Ureter (tissue), 1 donor: ENCODE results near the gene EIPR1. TPM values are rescaled to one million over a fixed set of nuclear protein-coding genes. Genes with fewer than 3 reads are reported as not detected.
A peak's percentile ranks its signal among the peaks of the same experiment; 100 is the strongest.

ENCODE experiments used
- DNase-seq: peaks from one replicate; pipeline ENCODE4 v3.0.0-alpha.2; 2020; ENCODE audit warnings: low spot score
- total RNA-seq: library from RNA; stranded (reverse); gene quantifications from one replicate; pipeline ENCODE4 v1.2.4, GENCODE V29; 2023
- donor health status: DM: yes; HTN: yes; CAD: no.

Gene EIPR1
- total RNA-seq, 1 donor from 2014 or later = 38.1 TPM

DNA sequence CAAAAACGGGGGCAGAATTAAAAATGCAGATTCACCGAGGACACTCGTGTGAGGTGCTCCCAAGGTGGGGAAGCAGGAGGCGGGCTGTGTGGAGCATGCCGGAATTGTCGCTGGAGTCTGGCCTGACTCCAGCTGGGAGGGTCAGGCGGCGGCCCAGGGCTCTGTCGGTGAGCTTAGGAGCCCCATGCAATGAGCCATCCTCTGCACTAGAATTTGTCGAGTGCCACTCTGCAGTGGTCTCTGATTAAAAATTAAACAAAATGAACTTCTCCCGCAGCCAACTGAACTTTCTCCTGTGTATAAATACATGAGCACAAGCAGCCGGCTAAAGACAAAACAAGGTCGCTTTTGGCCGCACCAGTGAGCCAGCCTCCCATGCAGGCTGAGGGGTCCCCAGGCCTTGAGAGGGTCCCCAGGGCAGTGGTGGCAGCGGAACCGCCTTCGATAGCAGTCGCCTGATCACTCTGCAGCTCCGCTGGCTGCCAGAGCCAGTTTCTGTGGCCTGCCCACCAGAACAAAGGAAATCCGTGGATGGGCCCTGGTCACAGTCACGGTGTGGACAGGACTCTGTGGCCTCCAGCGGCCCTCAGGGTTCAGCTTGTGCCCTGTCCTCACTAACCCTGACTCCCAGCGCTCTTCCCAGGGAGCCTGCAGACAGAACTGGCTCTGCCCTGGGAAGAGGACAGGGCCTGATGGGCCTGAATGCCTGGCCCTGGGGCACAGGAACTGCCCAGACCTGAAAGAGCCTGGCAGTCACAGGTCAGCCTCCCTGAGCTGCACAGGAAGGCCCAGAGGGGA lies 201.3 kb downstream of the EIPR1 start:
- DNase-seq = no peak

DNA sequence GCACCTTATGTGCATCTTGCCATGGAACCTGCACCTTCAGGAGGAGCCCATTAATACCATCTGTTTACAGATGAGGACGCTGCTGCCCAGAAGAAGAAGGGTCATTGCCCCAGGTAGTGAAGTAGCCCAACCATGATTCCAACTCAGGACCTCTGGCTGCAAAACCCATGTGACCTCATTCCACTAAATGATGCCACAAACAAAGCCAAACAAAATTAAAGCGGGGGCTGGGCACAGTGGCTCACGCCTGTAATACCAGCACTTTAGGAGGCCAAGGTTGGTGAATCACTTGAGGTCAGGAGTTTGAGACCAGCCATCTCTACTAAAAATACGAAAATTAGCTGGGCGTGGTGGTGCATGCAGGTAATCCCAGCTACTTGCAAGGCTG lies 202.1 kb downstream of the EIPR1 start:
- DNase-seq = no peak

DNA sequence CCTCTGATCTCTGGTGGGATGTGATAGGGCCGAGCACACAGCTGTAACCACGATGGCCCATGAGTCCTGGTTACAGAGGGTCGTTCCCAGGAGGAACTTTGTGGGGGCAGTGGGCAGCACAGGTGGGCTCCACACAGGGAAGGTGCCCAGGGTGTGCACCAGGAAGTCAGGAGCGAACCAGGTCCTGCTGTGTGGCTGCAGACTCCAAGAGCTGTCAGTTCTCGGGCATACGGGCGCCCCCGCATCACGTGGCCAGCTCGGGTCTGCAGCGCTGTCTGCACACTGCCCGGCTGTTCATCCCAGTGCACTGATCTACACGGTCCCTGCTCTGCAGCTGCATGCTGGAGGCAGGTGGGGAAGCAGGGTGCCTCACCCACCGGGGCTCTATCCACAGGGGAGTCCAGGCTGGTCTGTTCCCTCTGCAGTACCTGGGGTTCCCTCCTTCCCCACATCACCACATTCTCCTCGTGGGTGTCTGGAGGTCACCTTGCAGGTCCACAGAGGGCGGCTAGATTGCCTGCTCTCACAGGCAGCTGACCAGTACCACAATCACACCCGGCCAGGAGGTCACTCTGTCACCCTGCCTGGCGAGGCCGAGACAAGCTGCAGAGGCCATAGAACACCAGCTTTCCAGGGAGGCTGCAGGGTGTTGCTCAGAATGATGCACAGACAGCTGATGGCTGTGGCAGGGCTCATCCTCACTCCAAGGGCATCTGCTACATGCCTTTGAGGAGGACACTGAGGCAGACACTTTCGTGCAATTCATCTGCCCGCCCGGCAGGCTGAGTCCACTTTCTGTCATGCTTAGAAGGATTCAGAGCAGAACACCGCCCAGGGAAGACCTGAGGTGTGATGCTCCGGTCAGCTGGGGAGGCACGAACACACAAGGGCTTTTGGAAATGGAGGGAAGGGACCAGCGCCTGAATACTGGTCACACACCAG lies 202.7 kb downstream of the EIPR1 start:
- no peak for DNase-seq

DNA sequence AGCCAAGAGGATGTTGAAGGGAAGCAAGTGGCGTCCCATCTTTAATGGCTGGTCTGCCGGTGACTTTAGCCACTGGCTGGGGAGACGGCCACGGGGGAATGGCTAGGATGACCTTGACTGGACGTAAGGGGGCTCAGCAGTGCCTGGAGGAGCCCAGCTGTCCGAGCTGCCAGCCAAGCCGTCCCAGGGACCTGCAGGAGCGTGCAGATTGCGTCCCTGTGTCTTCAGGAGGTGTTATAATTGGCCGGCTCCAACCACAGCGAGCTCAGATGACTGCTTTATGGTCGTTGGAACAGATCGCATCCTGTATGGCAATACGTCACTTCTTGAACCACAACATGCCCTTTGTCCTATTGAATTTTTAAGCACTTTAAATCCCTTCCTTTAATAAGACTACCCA lies 204.6 kb downstream of the EIPR1 start:
- no peak for DNase-seq

DNA sequence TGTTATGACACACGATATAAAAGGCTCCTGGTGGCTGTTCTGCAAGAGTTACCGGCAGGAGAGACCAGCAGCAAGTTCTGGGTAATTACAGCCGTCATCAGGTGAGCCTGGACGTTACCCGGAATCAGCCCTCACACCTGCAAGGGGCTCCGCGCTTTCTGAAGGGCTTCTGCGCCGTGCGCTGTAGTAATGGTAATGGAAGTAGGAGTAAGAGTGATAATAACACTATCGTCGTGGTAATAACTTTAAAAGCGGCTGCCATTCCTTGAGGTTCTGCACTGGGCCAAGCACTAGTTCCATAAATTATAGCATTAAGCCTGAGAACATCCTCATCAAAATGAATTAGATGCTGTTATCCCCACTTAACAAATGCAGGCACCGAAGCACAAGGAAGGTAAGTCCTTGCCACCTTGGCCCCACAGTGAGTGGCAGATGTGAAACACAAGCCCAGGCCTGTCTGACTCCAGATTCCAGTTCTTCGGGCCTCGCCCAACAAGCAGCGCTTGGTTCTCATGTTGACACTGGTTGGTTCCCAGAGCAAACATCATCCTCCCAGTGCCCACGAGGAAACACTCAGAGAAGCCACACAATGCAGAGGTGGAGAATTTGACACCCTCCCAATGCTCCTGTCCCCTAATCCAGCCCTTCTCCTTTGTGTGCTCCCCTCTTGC lies 205.2 kb downstream of the EIPR1 start:
- DNase-seq = peak; percentile 53

DNA sequence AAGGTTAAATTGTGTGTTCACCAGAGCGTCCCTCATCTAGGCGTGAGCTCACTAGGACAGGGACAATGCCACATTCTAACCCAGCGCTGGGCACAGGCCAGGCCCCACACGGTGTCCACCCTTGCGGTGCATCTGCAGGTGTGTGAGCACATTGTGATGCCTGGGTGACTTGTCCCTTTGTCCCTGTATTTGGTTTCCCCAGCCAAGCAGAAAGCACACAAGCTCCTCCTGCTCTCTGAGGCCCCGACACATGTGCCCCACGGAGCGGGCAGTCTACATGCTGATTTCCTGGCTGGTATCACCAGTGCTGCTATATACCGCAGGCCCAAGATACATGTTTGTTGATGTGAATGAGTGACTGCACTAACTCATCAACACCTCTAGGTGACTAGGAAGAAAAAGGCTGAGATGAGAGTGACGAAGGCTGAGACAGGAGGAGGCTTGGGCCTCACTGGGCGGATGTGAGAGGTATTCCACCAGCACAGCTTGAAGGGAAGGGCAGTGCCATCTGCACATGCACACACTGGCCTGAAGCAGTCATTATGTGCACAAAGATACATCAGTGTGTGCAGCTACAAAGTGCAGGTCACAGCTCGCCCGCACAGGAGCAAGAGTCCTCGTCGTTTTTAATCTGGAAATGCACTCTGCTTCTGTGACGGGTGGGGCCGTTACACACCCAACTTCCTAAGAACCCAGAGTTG lies 205.9 kb downstream of the EIPR1 start:
- DNase-seq = no peak

DNA sequence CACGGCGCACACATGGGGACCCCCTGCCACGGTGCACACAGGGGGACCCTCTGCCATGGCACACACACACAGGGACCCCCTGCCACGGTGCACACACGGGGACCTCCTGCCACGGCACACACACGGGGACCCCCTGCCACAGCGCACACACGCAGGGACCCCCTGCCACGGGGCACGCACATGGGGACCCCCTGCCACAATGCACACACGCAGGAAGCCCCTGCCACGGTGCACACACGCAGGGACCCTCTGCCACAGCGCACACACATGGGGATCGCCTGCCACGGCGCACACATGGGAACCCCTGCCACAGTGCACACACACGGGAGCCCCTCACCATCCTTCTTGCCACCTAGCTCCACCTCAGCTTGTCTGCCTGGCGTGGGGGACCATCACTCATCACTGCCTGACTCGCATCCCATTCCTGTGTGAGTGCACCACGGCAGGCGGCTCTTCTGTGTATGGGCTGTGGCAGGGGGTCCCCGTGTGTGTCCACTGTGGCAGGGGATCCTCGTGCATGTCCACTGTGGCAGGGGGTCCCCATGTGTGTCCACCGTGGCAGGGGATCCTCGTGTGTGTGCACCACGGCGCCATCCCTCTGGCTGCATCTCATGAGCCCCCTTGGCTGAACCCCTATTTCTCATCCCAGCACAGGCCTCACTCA lies 206.7 kb downstream of the EIPR1 start:
- DNase-seq = no peak

DNA sequence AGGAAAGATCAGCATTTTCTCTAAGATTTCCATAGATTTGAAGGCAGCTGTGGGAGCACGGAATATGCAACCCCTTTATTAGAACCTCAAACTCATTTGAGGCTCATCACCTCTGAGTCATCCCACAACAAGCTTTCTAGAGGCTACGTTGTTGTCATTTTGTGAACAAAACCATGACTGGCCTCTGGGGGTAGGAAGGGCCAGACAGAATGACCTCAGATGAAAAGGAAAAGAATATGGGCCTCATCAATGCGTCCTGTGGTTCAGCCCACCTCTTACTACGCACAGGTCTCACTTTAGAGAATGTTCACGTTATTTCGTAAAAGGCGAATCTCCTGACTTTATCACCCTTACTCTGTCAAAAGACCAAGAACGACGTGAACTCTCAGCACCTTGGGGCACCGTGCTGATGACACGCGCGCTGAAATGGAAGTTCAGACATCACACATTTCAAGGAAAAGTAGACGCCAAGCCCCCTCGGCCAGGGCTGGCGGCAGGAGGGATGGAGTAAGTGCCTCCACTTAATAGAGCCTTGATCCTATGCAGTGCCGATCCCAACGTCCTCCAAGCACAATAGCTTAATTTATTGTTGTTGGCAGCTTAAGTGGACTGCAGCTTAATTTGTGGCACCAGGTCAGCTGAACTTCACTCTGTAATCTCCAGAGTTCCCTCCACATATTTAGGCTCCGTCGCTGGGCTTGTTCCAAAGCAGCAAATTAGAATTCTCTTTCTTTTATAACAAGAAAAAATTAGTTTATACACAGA lies 208.3 kb downstream of the EIPR1 start:
- no peak for DNase-seq

DNA sequence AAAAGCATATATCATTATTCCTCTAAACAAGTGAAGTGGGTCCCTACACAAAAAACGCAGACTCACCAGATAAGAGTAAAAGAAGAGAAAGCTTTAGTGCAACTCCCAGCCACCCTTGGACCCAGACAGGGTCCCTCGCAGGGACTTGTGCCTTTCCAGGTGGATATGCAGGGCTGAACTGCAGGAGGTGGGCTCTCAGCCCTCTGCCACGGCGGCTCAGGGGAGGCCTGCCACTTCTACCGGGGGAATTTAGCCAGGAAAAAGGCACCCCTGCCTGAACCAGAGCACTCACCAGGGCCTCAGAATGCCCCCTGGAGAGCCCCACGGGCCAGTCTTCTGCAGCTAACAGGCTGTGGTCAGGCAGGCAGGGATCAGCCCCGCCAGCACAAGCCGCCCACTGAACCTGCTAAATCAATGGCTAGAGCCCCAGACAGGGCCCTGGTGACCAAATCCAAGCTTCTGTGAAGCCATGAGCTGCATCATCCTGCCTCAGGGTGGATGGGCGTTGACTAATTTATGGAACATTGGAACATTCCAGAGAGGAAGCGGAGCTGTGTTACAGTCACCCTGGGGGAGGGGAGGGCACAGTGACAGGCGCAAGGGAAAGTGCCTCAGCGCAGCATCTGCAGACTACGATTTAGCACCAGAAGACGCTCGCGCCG lies 209.3 kb downstream of the EIPR1 start:
- no peak for DNase-seq

DNA sequence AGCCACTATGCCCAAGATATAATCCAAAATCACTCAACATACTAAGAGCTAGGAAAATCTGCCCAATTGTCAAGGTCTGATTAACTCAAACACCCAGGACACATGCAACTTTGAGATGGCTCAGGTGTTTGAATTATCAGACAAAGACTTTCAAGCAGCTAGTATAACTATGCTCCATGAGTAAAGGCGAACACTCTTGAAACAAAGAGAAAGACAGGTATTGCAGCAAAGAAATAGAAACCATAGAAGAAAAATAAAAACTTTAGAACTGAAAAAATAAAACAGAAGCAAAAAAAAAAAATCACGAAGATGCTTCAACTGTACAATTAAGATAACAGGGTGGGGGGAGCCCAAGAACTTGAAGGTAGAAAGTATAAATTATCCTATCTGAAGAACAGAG lies 214.2 kb downstream of the EIPR1 start:
- no peak for DNase-seq

DNA sequence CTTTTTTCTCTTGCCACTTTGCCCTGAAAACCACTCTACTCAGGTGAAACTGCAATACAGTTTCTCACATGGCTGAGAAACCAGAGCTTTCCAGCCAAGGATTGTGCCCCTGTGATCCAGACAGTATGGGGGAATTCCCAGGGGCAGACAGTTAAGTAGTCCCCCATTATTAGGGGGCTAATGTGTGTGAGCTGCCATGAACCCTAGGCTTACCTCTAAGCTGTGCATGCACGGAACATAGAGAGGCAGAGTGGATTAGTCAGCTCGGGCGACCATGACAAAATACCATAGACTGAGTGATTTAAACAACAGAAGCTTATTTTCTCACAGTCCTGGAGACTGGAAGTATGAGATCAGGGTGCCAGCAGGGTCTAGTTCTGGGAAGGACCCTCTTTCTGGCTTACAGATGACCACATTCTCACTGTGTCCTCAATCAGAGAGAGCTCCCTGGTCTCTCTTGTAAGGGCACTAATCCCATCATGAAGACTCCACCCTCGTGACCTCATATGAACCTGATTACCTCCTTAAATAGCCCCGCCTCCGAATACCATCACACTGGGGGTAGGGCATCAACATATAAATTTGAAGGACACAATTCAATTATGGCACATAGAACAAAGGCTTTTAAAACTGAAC lies 215.1 kb downstream of the EIPR1 start:
- no peak for DNase-seq

DNA sequence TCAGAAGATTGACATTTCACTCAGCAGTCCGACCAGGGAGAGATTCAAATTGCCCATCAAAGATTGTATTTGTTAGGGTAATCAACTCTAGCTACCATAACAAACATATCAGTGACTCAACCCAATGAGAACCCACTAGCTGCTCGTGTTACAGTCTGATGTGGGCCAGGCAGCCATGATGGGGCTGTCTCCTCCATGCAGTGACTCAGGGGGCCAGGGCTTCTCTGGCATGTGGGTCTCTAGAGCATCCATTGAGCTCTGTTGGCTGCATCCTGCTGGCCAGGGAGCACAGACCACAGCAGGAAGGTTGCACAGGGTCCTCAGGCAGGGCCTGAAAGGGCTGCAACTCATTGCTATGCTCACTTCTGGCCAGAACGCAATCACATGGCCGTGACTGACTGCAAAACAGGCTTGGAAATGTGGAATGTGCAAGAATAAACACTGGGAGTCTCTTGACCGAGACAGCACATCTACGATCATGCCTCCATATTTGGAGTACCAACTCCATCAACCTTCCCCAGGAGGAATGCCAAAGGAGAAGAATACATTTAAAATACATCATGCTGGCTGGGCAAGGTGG lies 216.8 kb downstream of the EIPR1 start:
- DNase-seq = no peak

DNA sequence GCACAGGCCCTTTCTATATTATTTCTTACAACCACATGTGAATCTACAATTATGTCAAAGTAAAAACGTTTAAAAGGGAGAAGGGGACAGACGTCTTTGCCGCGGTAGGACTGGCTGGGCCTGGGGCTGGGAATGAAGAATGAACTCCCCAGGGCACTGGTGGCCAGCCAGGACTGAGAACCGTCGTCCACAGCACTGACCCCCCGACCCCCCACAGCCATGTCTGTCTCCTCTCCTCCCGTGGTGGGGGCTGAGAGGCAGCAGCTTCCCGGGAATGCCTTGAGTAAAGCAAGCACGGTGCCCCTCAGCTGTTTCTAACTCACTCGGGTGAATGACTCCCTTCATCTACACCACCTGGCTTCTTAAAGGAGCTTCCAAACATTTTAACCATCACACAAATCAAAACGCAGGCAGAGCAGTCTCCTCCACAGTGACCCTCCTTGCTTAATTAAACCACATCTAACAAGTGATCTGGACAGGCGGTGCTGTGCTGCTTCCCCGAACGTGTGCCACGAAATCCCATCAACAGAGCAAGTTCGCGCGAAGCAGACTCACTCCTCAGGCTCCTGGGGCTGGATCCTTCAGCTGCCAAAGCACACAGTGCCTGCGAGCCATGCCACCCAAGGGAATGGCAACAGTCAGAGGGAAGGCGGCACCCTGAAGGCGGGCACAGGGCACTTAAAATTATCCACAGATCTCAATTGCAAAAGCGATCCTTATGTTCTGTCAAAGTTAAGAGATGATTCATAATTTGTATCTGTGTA lies 217.7 kb downstream of the EIPR1 start:
- DNase-seq = no peak

DNA sequence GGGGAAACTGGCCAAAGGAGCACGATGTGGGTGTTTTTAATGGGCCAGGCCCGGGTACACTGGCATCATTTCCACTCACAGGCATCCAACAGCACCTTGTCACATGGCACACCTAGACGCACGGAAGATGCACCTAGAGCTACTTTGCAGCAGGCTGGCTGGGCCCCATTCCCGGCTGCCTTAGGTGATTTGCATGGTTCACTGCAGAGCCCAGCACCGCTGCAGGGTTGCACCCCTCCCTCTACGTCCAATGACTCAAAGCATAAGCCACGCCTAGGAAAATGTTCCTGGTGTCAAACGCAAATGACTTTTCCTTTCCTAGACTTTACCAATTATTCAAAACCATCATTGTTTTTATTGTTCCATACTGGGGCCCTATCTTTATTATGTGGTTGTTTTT lies 222.9 kb downstream of the EIPR1 start:
- DNase-seq = no peak

DNA sequence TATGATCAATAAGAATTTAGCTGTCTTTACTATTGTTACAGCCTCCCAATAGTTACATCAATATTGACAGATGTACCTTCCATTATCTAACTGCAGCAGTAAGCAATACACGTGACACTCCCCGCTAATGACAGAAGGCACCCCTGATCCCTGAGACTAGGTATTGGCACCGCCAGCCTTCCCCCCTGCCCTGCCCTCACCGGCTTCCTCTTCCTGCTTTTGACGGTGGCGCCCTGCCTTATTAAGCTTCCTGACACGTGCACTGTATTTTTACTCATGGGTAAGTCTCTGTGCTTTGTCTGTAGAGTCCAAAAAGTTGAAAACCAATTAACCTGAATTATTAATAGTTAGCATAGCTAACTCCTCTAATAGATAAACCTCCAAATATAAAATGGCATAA lies 223.5 kb downstream of the EIPR1 start:
- DNase-seq = no peak

DNA sequence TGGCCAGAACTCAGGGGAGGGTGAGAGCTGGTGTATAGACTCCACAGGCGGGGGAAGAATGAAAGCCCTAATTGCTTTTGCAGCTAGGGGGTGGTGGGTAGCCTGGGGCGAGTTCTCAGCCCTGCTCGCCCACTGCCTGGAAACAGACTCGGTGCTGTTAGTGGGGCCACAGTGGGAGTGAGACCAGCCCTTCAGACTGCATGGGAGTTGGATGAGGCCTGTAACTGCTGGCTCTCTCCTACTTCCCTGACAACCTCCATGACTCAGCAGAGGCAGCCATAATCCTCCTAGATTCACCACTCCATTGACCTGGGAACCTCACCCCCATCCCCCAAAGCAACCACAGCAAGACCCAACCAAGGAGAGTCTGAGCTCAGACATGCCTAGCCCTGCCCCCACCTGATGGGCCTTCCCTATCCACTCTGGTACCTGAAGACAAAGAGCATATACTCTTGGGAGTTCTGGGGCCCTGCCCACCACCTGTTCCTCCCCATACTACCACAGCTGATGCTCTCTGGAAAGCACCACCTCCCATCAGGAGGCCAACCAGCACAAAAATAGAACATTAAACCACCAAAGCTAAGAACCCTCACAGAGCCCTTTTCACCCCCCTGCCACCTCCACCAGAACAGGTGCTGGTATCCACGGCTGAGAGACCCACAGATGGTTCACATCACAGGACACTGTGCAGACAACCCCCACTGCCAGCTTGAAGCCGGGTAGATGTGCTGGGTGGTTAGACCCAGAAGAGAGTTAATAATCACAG lies 226.3 kb downstream of the EIPR1 start:
- no peak for DNase-seq

DNA sequence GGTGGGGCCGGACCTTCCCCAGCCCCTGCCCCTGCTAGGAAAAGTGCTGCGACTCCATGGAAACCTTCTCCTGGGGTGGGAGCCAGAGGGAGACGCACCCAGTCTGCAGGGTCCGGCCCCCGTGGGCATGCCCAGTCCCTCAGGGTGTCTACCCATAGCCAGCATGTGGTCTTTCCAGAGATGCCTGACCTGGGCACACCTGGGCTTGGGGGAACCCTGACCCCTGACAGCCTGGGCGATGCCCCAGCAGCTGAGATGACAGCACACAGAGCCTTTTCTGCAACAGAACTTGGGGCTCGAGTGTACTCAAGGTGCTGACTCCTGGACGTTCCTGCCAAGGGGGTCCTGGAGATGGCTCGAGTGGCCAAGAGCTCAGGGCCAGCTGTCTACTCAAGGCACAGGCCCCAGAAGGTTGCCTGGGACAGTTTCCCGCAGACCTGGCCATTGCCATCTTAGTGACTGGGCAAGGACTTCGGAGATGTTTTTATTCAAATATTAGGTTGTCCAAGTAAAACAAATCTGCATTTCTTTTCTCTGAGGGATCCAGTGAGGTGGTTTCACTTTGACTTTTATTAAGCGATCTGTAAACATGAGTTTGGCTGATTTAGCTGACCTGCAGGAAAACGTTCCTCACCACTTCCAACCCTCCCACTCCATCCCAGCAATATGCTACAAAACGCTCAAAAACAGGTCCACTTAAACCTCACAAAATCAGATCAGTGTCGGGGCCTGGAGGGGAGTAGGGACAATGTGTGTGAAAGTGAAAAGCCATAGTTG lies 228.0 kb downstream of the EIPR1 start:
- DNase-seq = no peak
